Measurements from ENCODE around the gene HSH2D.

Gene HSH2D

GRCh38 chr19:16134510-16134909, 9.0 kb upstream of the HSH2D start:
- TF ChIP-seq CTCF (IDR thresholded peaks at IDR 0.05; ENCODE audit: insufficient read depth, low read depth, low read length, missing control alignments) = no peak
- no peak overlapping the region for H3K4me3 ChIP-seq (ENCODE audit: low read length)
- no peak for DNase-seq (ENCODE audit: low read depth)

DNA sequence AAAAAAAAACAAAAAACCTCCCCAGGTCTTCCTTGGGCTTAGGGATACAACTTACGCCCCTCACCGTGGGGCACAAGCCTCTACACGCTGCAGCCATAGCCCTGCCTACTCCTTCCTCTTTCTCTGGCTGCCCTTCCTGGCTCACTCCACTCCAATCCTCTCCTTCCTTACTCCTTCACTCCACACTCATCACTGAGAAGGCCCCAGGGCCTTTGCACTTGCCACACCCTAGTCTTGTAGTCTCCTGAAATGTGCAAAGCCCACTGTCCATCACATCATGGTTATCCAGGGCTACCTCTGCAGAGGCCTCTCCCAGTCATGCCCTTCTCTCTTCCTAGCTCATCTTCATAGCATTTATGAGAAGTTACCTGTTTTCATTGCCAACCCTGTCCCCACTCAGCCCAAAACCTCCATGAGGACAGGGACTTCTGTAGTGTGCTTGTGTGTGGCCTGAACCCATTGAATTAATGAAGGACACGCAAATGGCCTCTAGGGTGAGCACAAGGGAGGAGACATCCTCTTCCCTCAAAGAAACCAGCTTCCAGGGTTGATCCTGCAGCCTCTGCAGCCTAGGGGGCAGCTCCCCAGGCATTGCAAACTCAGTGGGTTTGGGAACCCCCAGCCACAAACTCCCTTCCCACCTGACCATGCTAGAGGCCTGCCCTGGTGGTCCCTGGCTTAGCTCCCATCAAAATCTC, 7.9 kb upstream of the HSH2D start:
- no peak for DNase-seq (ENCODE audit: low read depth)
- no peak for TF ChIP-seq CTCF (IDR thresholded peaks at IDR 0.05; ENCODE audit: insufficient read depth, low read depth, low read length, missing control alignments)
- no peak overlapping the region for H3K4me3 ChIP-seq (ENCODE audit: low read length)

GRCh38 chr19:16136185-16136999, 7.1 kb upstream of the HSH2D start:
- H3K4me3 ChIP-seq (ENCODE audit: low read length) = no peak overlapping the region
- no peak for DNase-seq (ENCODE audit: low read depth)
- TF ChIP-seq CTCF (IDR thresholded peaks at IDR 0.05; ENCODE audit: insufficient read depth, low read depth, low read length, missing control alignments) = no peak

DNA sequence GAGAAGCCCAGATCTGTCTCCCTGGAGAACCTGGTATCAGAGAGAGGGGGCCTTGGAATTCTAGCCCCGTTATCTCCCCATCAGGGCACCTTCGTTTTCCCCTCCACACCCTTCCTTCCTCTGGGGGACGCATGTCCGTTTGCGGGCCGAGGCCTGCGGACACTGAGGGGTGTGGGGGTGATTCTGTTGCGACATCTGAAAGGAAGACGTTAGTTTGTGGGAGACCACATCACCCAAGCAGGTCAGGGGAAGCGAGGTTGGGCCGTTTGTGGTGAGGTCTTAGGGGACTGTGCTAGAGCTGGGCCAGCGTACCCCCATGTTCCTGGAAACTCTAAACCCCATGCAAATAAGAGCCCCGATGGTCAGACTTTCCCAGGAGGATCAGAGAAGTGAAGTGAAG, 3.7 kb upstream of the HSH2D start:
- H3K4me3 ChIP-seq (ENCODE audit: low read length) = no peak overlapping the region
- TF ChIP-seq CTCF (IDR thresholded peaks at IDR 0.05; ENCODE audit: insufficient read depth, low read depth, low read length, missing control alignments) = no peak
- DNase-seq (ENCODE audit: low read depth) = no peak

- DNase-seq (ENCODE audit: low read depth) = no peak
- no peak for TF ChIP-seq CTCF (IDR thresholded peaks at IDR 0.05; ENCODE audit: insufficient read depth, low read depth, low read length, missing control alignments)
- no peak overlapping the region for H3K4me3 ChIP-seq (ENCODE audit: low read length)
Measured at GRCh38 chr19:16141043-16141442, 2.4 kb upstream of the HSH2D start.

- TF ChIP-seq CTCF (IDR thresholded peaks at IDR 0.05; ENCODE audit: insufficient read depth, low read depth, low read length, missing control alignments) = no peak
- no peak for DNase-seq (ENCODE audit: low read depth)
- H3K4me3 ChIP-seq (ENCODE audit: low read length) = no peak overlapping the region
Measured at GRCh38 chr19:16142032-16142580, 1.4 kb upstream of the HSH2D start.
